Vagina (tissue), 2 donors: Measurements from ENCODE around the gene INPP5F. TPM values are rescaled to one million over a fixed set of nuclear protein-coding genes. Genes with fewer than 3 reads are reported as not detected.

ENCODE experiments used
- DNase-seq, 2 donors: peaks; one replicate each; pipeline ENCODE4 v3.0.0-alpha.2; 2017; ENCODE audit errors: extremely low spot score in 2 of 2
- H3K27ac ChIP-seq: fragments of 200-600 bp; sonication (generic); one replicate; pipeline ENCODE4 v1.5.1; 2019
- H3K27me3 ChIP-seq: fragments of 200-600 bp; sonication (generic); one replicate; pipeline ENCODE4 v1.5.1; 2019
- H3K36me3 ChIP-seq, 2 donors: fragments of 200-600 bp; sonication (generic); one replicate each; pipeline ENCODE4 v1.5.1; 2017 to 2019
- H3K4me1 ChIP-seq: fragments of 200-600 bp; sonication (generic); one replicate; pipeline ENCODE4 v1.5.1; 2019
- H3K4me3 ChIP-seq, 2 donors: fragments of 200-600 bp; sonication (generic); 1 replicate in 1 of 2; 2 replicates in 1 of 2; pipeline ENCODE4 v1.5.1; 2016 to 2019
- H3K9me3 ChIP-seq: fragments of 200-600 bp; sonication (generic); one replicate; pipeline ENCODE4 v1.5.1; 2019
- CTCF ChIP-seq, 3 experiments: fragments of 450-650 bp in 2 of 3; fragments of 200-600 bp in 1 of 3; sonication (generic) in 1 of 3; IDR thresholded peaks; one replicate each; pipeline ENCODE4 v1.5.1; 2017 to 2019; ENCODE audit warnings: antibody characterized with exemption in 3 of 3, mild to moderate bottlenecking in 2 of 3, moderate library complexity in 2 of 3
- POLR2A ChIP-seq, 2 donors: fragments of 450-650 bp; IDR thresholded peaks; one replicate each; pipeline ENCODE4 v1.6.1; 2017; ENCODE audit warnings: antibody characterized with exemption in 2 of 2, mild to moderate bottlenecking in 2 of 2, moderate library complexity in 2 of 2
- POLR2AphosphoS5 ChIP-seq, 2 donors: sonication (generic); formaldehyde crosslinking; IDR thresholded peaks; one replicate each; pipeline ENCODE4 v1.9.0; 2017; ENCODE audit warnings: antibody characterized with exemption in 2 of 2, mild to moderate bottlenecking in 2 of 2, low read depth in 1 of 2; ENCODE audit not compliant: insufficient read depth in 1 of 2
- intact Hi-C: fragments of 100-400 bp; cut with DNase I; formaldehyde crosslinking; loops from one replicate; pipeline ENCODE4 v1.15.1; 2023
- total RNA-seq: library from RNA; depleted of rRNA; stranded (reverse); fragments of >200 nt; gene quantifications from one replicate; pipeline ENCODE4 v1.2.3, GENCODE V29; 2016

INPP5F gene
- total RNA-seq, 1 donor from 2014 or later = 18.4 TPM

DNA sequence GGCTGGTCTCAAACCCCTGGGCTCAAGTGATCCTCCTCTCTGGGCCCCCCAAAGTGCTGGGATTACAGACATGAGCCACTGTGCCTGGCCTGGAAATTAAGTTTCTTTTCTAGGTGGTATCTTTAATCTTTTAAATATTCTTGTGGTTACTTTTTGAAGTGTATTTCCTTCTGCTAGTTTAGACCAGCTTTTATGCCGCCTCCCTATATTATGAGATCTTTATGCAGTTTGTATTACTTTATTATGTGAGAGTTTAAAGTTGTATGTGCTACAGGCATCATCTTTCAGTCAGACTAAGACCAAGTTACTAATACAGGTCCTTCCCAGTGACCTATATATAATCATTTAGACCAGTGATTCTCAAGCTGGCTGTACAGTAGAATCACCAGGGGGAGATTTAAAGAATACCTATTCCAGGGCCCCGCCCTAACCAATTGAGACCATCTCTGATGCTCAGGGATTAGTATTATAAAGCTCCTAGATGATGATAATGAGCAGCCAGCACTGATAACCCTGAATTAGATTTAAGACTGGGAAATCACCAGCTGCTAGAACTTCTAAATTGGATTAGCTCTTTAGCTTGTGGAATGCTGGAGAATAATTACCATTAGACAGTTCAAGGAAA lies 11.3 kb downstream of the INPP5F start:
- H3K9me3 ChIP-seq = no peaks in the 10 kb centered on the region
- H3K27me3 ChIP-seq = no peaks in the 10 kb centered on the region
- H3K4me3 ChIP-seq = no peak overlapping the region
- H3K36me3 ChIP-seq = no peaks in the 10 kb centered on the region
- H3K27ac ChIP-seq = no peak overlapping the region
- intact Hi-C loops = no loop called here
- H3K4me1 ChIP-seq = peaks cover 28% of the 10 kb centered on the region
- DNase-seq = no peak
- no peak for TF ChIP-seq POLR2A (IDR thresholded peaks at IDR 0.05)

- intact Hi-C loops = no loop called here
These were observed 12.0 kb downstream of the INPP5F start for GRCh38 chr10:119737823-119738222.

GRCh38 chr10:119738962-119739361 lies 13.1 kb downstream of the INPP5F start:
- Histone ChIP-seq H3K27ac (no peak overlapping the region), H3K4me3 (no peak overlapping the region), H3K36me3 (no peaks in the 10 kb centered on the region), H3K27me3 (no peaks in the 10 kb centered on the region), H3K4me1 (peaks cover 28% of the 10 kb centered on the region), H3K9me3 (no peaks in the 10 kb centered on the region)
- no peak for TF ChIP-seq POLR2A (IDR thresholded peaks at IDR 0.05)
- TF ChIP-seq CTCF (IDR thresholded peaks at IDR 0.05) = no peak
- intact Hi-C loops = no loop called here
- DNase-seq = no peak

More at GRCh38 chr10:119737823-119738222, 12.0 kb downstream of the INPP5F start:
- no peaks in the 10 kb centered on the region for H3K9me3 ChIP-seq
- DNase-seq = no peak
- H3K36me3 ChIP-seq = no peaks in the 10 kb centered on the region
- H3K4me1 ChIP-seq = peaks cover 28% of the 10 kb centered on the region
- TF ChIP-seq POLR2AphosphoS5 (IDR thresholded peaks at IDR 0.05; ENCODE audit: insufficient read depth in 1 of 2, low read depth in 1 of 2) = peak in 1 of 2 donors; percentile 88
- TF ChIP-seq CTCF (IDR thresholded peaks at IDR 0.05) = no peak
- TF ChIP-seq POLR2A (IDR thresholded peaks at IDR 0.05) = no peak
- no peak overlapping the region for H3K27ac ChIP-seq
- no peak overlapping the region for H3K4me3 ChIP-seq
- H3K27me3 ChIP-seq = no peaks in the 10 kb centered on the region

- no peak for TF ChIP-seq POLR2AphosphoS5 (IDR thresholded peaks at IDR 0.05; ENCODE audit: insufficient read depth in 1 of 2, low read depth in 1 of 2)
- TF ChIP-seq POLR2A (IDR thresholded peaks at IDR 0.05) = no peak
- TF ChIP-seq CTCF (IDR thresholded peaks at IDR 0.05) = no peak
- DNase-seq = no peak
- no peak overlapping the region for H3K27ac ChIP-seq
- H3K9me3 ChIP-seq = no peaks in the 10 kb centered on the region
- intact Hi-C loops = no loop called here
- H3K36me3 ChIP-seq = no peaks in the 10 kb centered on the region
- H3K4me3 ChIP-seq = no peak overlapping the region
- H3K4me1 ChIP-seq = peaks cover 19% of the 10 kb centered on the region
- H3K27me3 ChIP-seq = no peaks in the 10 kb centered on the region
These were observed 14.2 kb downstream of the INPP5F start for GRCh38 chr10:119740096-119740495.

DNA sequence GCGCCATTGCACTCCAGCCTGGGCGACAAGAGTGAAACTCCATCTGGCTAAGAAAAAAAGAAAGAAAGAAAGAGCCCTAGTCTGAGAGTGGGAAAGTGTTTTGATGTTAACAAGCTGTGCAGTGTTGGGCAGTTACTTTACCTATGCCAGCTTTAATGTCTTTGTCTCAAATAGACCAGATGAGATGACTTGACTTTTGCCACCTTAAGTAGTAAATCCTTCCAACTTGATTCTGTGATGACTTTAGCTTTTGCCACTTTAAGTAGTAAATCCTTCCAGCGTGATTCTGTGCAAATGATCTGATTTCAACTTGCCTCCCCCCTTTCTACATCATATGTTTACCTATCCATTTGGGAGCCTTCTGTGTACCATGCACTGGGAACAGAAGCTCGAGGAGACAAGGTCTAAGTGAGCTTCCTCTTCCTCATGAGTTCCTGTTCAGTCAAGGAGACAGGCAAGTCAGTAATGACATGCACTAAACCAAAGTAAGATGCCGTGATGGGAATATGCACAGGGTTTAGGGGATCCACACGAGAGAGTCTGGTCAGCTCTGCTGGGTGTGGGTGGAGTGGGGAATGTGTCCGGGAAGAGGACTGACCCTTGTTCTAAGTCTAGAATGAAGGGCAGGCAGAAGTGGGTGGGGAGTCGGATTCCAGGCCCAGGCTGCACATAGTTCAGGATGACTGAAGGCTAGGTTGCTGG lies 17.2 kb downstream of the INPP5F start:
- Histone ChIP-seq H3K4me3 (no peak overlapping the region), H3K9me3 (no peaks in the 10 kb centered on the region), H3K27me3 (no peaks in the 10 kb centered on the region), H3K36me3 (no peaks in the 10 kb centered on the region), H3K4me1 (peaks cover 6% of the 10 kb centered on the region), H3K27ac (no peak overlapping the region)
- no peak for DNase-seq
- TF ChIP-seq POLR2AphosphoS5 (IDR thresholded peaks at IDR 0.05; ENCODE audit: insufficient read depth in 1 of 2, low read depth in 1 of 2) (no peak), CTCF (IDR thresholded peaks at IDR 0.05) (no peak), POLR2A (IDR thresholded peaks at IDR 0.05) (no peak)
- intact Hi-C loops = no loop called here
